NCI-H82 treated with DMSO at 0.1 percent for 48 hours (cell line): ENCODE results near the gene PAPSS2.
A peak's percentile ranks its signal among the peaks of the same experiment; 100 is the strongest.

Experiments used
- DNase-seq: peaks from one replicate; lab custom pipeline; 2025; ENCODE audit not compliant: unreplicated experiment; lab: John Stamatoyannopoulos, UW

Gene PAPSS2

DNA sequence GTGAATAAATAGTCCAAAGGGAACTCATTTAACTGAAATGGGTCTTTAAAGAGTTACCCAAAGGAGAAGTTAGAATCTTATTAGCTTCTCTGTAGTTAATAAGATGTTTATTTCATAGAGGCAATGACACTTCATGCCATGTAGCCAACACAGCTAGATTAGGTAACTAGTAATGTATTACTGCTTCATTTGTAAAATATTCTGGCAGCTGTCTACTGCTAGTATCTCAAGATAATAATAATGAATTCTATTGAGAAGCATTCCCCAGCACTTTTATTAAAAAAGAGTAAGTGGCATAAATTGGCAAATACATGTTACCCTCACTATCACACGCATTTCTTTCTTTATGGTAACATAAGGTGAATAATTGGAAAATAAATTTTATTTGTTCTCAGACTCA, 10.1 kb downstream of the PAPSS2 start:
- DNase-seq, result no peak

DNA sequence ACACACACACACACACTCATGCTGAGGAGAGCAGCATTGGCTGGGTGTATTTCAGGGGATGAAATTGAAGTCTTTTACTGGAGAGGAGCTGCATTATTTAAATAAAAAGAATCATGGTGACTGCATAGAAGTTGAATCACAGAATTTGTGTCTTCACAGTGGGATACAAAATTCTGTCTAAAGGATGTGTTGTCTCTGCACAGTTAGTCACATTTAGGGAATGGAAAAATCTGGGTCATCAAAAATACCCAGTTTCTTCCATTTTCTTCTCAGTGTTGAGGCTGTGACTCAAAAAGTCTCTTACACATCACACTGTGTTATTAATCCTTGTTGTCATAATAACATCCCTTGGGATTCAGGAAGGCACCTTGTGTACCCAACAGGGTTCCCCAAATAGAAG, 10.9 kb downstream of the PAPSS2 start:
- DNase-seq, result no peak

DNA sequence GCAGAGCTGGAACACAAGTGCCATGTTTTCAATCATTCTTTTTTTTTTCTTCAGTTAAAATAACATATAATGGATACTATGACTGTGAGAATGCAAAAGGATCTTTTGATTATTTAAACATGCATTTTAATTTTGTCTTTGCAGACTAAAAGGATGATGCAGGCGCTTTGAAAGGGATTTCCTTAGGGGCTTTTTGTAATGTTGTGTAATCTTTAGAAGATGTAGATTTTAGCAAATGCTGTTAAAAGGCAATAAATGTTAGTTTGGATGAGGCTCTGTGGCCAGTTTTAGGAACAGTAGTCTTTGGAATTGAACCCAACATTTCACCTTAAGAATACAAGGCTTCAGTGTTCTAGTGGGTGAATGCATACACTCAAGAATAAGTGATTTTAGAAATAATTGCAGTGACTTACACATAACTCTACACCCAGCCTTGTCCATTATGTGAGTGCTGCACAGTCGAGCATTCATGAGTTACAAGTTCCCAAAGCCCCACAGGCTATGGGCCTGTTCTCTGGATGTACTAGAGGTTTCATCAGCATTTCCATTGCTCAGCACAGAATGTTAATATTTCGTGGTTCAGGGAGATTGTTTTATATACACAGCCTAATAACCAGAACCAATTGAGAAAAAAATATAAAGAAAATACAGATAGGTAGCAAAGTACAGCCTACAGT, 11.6 kb downstream of the PAPSS2 start:
- no peak for DNase-seq

DNA sequence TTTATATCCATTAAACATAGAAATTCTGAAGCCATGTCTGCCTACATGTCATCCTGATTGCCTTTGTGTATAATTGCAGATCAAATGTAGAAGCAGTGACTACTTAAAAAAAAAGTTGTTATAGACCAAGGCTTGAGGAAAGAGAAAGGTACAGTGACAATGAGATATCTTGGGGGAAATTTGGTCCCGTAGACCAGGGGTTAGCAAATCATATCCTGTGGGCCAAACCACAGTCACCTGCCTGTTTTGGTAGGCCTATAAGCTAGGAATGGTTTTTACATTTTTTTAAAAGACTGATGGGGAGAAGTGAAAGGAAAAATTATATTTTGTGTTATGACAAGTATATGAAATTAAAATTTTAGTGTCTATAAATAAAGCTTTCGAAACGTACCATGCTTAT, 12.9 kb downstream of the PAPSS2 start:
- no peak for DNase-seq

DNA sequence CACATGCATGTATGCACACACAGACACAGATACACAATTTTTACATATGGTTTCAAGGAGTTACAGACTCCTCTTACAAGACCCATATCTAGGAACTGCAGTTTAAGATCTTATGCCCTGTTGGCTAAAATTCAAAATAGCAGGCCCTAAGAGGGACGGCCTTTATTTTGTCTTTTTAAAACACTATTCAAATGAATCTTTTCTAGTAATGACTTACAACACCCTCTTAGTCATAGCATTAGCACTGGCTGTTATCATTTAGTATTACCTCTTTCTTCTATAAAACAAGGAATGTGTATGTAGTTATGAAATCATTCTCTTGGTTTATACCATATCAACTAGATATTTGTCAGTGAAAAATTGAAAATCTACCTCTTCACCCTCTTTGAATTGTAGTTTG, 15.3 kb downstream of the PAPSS2 start:
- DNase-seq, result no peak

DNA sequence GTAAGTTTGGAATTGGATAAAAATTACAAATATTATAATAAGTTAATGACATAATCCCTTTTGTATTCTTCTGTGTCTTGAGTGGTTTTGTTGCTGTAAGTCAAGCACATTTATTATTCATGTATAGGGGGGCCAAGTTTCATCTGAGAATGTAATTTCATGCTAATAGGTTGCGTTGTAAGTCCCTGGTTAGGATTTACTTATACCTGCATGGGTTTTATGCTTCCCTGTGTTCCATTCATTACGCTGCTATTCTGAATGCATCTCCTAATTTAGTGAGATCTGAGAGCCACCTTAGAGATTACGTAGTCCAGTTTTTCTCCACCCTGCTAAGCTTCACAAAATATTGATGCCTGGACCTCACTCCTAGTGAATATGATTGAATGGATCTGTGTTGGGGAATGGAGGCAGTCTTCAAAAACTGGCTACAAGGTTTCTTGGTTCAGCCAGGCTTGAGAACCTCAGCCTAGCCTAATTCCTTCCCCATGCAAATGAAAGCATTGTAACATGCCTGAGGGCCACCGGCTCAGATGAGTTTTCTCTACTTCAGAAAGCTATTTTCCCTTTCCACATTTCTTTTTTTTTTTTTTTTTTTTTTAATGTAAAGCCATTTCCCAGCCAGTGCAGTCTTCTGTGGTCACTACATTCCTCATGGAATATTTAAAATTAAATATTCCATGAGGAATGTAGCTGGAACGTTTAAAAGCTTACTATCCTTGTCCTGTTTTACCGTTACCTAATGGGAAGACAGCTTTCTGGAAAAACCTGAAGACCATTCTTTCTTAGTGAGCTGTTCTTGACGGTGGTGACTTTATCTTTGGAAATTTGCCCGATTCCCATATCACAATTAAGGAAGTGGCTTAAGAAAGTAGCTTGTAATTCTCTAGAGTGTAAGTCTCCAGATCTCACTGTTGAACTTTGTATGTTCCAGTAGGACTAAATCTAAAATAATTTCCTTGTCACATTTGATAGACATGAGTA, 16.0 kb downstream of the PAPSS2 start:
- no peak for DNase-seq

DNA sequence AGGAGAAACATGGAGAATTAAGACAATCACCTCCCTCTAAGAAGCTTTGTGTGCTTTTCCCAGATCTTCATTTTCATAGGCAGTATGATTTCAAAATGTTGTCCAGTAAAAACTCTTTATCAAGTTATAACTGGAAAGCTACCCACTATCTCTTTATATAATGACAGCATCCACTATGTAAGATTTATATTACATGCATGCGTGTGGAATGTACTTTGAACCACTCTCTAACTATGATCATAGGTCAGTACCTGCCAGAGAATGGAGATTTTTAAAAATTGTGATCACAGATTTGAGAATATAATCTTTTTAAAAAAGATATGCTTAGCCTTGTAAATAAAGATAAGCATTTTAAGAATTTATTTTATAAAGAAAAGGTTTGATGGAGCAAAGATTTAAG, 17.9 kb downstream of the PAPSS2 start:
- no peak for DNase-seq

DNA sequence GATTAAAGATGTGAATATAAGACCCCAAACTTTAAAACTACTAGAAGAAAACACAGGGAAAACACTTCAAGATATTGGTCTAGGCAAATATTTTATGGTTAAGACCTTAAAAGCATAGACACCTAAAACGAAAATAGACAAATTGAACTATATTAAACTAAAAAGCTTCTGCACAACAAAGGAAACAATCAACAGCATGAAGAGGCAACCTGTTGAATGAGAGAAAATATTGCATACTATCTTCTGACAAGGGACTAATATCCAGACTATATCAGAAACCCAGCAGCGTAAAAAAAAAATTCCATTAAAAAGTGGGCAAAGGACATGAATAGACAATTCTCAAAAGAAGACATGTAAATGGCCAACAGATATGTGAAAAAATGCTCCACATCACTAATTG, 18.6 kb downstream of the PAPSS2 start:
- DNase-seq, result no peak

DNA sequence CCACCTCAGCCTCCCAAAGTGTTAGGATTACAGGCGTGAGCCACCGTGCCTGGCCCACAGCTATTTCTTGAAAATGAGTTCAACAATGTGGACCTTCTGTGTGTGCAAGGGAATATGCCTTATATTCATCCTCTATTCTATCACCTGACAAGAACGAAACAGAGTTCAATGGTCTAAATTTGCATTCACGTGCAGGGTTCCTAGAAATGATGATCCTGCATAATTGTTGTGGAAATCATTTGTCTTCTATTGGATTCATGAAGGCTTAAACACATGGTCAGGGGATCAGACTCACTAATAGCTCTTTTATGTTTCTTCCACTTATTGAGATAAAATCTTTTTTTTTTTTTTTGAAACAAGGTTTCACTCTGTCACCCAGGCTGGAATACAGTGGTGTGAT, 23.7 kb downstream of the PAPSS2 start:
- no peak for DNase-seq

DNA sequence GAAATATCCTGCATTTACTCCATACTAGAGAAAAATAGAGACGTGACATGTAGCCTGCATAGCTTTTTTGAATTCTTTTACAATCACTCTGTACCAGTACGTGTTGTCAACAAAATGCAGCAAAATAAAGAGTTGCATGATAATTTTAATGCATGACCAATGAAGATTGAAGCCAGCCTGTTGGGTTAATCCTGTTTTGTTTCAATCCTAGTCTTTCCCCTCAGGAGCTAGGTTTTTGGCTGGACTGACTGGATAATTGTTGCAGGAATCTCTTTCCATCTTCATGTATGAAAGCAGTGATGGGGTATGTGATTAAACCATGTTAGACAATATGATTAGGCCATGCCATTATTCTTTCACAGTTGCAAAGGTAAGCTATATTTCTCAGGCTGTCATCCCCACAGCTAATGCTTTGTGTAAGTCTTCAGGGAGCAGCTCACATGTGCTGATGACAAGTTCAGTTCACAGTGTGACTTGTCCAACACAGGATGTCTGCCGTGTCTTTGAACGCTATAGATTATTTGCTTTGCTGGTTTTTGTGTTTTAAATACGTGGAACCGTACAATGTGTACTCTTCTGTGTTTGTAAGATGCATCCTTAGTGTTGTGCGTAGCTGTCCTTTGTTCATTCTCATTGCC, 24.4 kb downstream of the PAPSS2 start:
- DNase-seq, result no peak

DNA sequence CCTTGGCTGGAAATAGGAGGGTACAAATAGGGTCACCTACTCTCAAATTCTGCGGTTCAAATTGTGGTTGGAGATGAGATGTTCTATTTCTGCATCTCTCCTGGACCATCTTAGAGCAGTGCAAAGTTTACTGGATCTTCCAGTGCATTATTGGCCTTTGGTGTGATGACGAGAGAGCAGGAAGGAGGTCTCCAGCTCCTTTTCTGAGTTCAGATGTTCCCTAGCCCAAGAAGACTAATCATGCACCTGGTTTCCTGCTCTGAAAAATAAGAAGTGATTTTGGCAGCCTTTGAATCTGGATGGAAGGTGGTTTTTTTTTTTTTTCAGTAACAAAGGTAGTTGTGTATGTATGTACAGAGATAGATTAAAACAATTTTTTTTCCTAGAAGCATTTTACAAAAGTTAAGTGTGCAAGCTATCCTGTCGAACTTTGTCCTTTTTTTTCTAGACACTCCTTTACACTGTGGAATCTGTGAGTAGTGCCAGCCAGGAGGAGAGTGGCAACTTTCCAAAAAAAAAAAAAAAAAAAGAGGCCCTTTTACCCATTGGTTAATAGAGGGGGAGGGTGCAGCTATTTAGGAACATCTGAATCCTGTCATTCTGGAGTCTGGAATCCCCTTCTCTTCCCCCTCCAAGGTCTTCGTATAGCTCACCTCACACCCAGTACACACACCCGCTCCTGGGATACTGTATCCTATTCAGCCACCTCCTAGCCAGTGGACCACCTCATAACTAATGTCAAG, 26.3 kb downstream of the PAPSS2 start:
- DNase-seq, result no peak

DNA sequence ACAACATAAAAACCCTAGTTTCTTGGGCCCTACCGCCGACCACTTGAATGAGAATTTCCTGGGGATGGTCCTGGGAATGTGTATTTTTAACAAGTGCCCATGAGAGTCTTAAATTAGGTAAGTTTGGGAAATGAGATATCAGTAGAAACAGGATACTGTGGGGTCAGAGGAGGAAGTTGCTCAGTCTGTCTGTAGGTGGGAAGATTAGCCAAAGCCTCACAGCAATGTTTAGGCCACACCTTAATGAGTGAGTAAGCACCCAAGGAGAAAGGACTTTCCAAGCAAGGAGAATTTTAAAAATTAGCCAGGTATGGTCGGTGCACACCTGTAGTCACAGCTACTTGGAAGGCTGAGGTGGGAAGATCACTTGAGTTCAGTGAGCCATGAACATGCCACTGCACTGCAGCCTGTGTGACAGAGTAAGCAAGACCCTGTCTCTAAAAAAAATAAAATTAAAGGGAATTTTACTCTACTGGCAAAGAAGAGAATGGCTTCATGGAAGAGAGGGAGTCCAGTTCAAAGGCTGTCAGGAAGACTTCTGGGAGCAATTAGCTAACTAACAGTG, 31.9 kb downstream of the PAPSS2 start:
- no peak for DNase-seq

DNA sequence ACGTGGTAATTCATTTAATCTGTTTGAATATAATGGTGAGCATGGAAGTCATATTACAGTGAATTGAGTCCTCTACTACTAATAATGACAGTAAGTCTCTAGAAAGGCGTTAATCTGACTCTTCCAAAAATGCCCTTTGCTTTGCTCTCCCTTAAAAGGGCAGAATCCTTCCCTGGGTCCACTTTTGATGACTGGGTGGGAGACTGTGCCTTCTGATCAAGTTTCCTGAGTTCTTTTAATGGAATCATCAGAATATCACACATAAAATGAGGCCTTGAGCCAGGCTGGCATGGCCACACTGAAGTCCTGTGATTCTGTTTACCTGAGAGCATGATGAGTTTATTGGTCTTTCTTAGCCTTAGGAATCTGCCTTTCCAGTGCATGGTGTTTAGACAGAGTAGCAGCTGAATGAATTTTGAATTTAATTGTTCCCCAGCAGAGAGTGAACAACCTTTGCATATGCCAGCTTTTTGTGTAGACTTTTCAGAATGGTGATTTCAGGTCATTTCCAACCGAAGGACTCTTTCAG, 33.3 kb downstream of the PAPSS2 start:
- DNase-seq, result no peak

DNA sequence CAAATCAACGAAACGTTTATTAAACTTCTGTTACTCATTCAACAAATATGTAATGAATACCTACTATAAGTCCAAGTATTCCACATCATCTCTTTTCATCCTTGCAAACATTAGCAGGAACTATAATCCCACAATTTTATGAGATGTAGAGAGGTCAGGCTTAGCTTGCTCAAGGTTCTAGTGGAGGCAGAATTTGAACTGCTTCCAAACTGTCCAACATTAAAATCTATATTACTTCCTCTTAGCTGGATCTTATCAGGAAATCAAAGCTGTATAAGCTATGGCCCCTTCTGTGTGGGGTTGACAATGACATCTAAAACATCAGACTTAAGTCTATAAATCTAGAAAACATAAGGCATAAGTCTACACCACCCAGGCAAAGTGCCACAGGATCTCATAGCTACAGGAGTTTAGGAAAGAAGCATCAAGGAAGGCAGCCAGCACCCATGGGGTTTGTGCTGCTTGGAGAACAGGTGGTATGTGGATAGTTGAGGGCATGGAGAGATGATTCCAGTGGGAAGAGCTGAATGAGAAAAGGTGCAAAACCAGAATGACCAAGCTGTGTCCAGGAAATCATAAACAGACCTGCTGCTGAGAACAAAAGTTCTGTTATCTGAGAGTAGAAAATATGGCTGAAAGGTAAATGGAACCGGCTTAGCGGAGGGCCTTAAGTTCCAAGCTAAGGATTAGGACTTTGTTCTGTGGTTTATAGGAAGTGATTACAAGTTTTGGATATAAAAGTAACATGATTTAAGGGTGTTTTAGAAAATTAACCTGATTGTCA, 34.5 kb downstream of the PAPSS2 start:
- no peak for DNase-seq

DNA sequence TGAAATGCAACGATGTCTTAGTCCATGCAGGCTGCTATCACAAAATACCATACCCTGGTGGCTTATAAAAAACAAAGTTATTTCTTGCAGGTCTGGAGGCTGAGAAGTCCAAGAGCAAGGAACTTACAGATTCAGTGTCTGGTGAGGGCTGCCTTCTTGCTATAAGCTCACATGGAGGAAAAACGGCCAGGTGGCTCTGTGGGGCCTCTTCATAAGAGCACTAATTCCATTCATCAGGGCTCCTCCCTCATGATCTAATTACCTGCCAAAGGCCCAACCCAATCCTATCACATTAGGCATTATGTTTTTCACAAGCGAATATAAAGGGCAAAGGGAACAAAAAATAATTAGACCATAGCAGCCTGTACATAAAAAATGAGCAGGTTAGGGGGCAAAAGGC, 35.4 kb downstream of the PAPSS2 start:
- peak; percentile 33 for DNase-seq

DNA sequence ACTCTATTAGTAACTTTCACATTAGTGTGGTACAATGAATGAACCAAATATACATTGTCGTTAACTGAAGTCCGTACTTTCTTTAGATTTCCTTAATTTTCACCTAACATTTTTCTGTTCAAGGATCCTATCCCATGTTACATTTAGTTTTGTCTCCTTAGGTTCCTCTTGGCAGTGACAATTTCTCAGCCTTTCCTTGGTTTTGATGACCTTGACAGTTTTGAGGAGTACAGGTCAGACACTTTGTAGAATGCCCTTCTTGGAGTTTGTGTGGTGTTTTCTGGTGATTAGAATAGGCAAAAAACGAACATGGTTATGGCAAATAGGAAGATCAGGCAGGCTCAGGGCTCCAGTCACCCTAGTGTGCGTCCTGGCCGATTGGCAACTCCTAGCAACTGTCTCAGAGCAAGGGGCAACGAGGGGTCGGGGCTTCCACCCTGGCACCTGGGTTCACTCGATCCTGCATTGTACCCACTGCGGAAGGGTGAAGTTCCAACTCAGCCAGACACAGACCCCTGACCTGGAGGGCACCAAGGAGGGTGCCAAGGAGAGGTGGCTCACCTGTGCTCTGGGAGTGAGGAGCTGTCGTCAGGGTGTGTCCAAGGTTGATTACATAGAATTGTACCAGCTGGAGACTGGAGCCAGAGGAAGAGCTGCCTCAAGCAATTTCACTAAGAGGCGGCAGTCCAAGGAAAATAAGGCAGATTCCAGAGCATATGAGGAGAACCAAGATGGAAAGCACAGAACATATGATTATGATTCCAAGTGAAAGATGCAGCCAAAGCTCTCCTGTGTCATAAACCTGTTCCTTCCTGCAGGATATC, 37.5 kb downstream of the PAPSS2 start:
- no peak for DNase-seq

DNA sequence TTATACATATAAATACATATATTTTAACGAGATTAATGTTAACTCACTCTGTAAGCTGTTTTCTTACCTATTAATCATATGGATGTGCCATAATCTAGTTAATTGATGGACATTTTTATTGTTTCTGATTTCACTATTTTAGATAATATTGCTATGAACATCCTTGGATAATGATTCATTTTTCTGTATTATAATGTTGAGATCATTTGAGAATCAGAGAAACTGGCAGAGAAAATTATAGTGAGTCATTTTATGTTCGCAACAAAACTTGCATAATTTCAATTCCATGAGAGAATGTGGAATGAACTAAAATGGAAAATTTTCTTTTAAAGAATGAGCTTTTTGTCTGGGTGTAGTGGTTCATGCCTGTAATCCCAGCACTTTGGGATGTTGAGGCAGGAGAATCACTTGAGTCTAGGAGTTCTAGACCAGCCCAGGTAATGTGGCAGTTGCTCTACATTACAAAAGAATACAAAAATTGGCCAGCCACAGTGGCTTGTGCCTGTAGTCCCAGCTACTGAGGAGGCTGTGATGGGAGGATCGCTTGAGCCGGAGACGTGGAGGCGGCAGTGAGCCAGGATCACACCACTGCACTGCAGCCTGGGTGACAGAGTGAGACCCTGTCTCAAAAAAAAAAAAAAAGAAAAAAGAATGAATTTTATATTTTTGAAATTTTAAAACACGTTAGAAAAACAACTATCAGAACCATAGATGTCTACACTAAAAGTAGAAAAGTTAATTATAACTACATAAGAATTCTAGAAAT, 40.5 kb downstream of the PAPSS2 start:
- DNase-seq, result no peak

DNA sequence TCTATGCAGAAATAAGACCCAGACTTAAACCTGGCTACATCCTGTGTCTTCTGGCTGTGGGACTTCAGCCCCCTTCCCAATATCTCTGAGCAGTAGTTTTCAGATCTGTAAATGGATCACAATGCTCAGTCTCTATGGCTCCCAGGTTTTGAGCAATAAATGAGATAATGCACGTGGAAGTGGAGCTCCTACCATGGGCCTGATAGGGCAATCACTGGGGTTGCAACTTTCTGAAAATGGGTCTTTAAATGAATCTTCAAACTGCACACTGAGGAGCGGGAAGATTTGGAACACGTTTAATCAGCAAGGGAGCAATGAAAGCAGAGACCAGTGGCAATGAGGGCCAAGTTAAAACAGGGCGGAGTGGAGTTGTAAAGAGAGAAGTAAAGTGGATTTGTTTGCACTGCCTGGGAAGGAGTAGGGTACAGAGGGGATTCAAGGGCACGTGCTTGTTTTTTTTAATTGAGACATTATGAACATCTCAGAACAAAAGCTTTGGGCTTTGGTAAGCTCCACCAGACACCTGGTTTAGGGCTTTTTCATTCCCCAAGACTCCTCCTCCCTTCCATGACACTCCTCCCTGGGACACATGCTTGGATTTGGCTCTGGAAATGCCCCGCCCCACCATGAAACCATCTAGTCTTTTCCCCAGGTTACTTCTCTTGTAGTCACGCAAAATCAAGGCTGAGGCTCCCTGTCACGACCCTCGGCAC, 42.7 kb downstream of the PAPSS2 start:
- no peak for DNase-seq
